ENCODE results near the gene KRT35. TPM values are rescaled to one million over a fixed set of nuclear protein-coding genes. Genes with fewer than 3 reads are reported as not detected.
A peak's percentile ranks its signal among the peaks of the same experiment; 100 is the strongest.

The KRT35 gene
- total and polyA plus RNA-seq, 2 of the 13 experiments (the other 11 are each of a cell fraction or from before 2014, with no cell fraction given): not detected

DNA sequence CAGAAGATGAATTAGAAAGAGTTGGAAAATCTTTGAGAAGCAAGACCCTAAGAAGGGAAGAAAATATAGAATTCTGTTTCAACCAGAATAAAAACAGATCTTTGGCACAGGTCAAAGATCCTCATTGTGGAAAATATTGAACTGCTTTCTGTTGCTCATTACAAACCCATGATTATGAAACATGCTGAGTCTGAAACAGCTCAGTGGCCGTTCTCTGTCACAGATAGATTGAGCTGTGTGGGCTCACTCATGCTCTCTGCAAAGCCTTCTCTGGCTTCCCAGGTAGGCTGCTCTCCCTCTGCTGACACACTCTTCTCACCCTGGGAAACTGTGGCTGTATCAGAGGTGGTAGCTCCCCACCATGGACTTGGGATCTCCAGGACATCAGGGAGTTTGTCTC lies 36.8 kb downstream of the KRT35 start:
- Histone ChIP-seq H3K4me1 (ENCODE audit: insufficient read depth, low read length) (peaks cover 6% of the 10 kb centered on the region; the same call in 1 of the 2 replicates), H3K36me3 (replicated peaks in 1 of 2; ENCODE audit: control insufficient read depth in 1 of 2, insufficient read depth in 2 of 2, low read length in 2 of 2) (no peaks in the 10 kb centered on the region), H3K79me2 (ENCODE audit: insufficient read depth, low read length) (no peaks in the 10 kb centered on the region), H3K4me3 (replicated peaks in 1 of 3; ENCODE audit: insufficient read depth in 1 of 3, low read depth in 2 of 3, low read length in 3 of 3) (no peak overlapping the region), H3K27ac (ENCODE audit: extremely low read length, insufficient read depth, low read length) (no peak overlapping the region), H4K20me1 (ENCODE audit: insufficient read depth, low read length) (no peaks in the 10 kb centered on the region), H3K4me2 (ENCODE audit: low read depth, low read length) (no peak overlapping the region), H3K27me3 (ENCODE audit: control insufficient read depth in 1 of 2, insufficient read depth in 2 of 2, low read length in 2 of 2) (no peaks in the 10 kb centered on the region; a peak in 1 of 5 replicates), H3K9ac (ENCODE audit: insufficient read depth, low read depth, low read length) (no peak overlapping the region), H3K9me3 (ENCODE audit: low read length) (no peaks in the 10 kb centered on the region), H2AFZ (ENCODE audit: low read length) (no peak overlapping the region)
- DNase-seq (ENCODE audit: low spot score): no peak
- TF ChIP-seq, protein P1, sequence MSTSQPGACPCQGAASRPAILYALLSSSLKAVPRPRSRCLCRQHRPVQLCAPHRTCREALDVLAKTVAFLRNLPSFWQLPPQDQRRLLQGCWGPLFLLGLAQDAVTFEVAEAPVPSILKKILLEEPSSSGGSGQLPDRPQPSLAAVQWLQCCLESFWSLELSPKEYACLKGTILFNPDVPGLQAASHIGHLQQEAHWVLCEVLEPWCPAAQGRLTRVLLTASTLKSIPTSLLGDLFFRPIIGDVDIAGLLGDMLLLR (CRISPR knock-in tag; IDR thresholded peaks at IDR 0.05): no peak
- TF ChIP-seq ZNF121 (CRISPR knock-in tag; IDR thresholded peaks at IDR 0.05) (no peak), RARA (CRISPR knock-in tag; IDR thresholded peaks at IDR 0.05) (no peak), CHCHD3 (CRISPR knock-in tag; IDR thresholded peaks at IDR 0.05) (no peak), ZNF747 (CRISPR knock-in tag; IDR thresholded peaks at IDR 0.05; ENCODE audit: borderline replicate concordance) (no peak)
- TF ChIP-seq, protein P2, sequence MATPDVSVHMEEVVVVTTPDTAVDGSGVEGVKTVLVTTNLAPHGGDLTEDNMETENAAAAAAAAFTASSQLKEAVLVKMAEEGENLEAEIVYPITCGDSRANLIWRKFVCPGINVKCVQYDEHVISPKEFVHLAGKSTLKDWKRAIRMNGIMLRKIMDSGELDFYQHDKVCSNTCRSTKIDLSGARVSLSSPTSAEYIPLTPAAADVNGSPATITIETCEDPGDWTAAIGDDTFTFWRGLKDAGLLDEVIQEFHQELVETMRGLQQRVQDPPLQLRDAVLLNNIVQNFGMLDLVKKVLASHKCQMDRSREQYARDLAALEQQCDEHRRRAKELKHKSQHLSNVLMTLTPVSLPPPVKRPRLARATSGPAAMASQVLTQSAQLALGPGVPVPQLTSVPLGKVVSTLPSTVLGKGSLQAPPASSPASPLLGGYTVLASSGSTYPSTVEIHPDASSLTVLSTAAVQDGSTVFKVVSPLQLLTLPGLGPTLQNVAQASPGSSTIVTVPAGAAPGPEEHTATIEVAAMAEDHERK (CRISPR knock-in tag; IDR thresholded peaks at IDR 0.05; ENCODE audit: low read depth): no peak
- TF ChIP-seq, protein P3, sequence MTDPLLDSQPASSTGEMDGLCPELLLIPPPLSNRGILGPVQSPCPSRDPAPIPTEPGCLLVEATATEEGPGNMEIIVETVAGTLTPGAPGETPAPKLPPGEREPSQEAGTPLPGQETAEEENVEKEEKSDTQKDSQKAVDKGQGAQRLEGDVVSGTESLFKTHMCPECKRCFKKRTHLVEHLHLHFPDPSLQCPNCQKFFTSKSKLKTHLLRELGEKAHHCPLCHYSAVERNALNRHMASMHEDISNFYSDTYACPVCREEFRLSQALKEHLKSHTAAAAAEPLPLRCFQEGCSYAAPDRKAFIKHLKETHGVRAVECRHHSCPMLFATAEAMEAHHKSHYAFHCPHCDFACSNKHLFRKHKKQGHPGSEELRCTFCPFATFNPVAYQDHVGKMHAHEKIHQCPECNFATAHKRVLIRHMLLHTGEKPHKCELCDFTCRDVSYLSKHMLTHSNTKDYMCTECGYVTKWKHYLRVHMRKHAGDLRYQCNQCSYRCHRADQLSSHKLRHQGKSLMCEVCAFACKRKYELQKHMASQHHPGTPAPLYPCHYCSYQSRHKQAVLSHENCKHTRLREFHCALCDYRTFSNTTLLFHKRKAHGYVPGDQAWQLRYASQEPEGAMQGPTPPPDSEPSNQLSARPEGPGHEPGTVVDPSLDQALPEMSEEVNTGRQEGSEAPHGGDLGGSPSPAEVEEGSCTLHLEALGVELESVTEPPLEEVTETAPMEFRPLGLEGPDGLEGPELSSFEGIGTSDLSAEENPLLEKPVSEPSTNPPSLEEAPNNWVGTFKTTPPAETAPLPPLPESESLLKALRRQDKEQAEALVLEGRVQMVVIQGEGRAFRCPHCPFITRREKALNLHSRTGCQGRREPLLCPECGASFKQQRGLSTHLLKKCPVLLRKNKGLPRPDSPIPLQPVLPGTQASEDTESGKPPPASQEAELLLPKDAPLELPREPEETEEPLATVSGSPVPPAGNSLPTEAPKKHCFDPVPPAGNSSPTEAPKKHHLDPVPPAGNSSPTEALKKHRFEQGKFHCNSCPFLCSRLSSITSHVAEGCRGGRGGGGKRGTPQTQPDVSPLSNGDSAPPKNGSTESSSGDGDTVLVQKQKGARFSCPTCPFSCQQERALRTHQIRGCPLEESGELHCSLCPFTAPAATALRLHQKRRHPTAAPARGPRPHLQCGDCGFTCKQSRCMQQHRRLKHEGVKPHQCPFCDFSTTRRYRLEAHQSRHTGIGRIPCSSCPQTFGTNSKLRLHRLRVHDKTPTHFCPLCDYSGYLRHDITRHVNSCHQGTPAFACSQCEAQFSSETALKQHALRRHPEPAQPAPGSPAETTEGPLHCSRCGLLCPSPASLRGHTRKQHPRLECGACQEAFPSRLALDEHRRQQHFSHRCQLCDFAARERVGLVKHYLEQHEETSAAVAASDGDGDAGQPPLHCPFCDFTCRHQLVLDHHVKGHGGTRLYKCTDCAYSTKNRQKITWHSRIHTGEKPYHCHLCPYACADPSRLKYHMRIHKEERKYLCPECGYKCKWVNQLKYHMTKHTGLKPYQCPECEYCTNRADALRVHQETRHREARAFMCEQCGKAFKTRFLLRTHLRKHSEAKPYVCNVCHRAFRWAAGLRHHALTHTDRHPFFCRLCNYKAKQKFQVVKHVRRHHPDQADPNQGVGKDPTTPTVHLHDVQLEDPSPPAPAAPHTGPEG (CRISPR knock-in tag; IDR thresholded peaks at IDR 0.05): no peak
- CTCF ChIA-PET (ENCODE audit: low intra/inter-chr PET ratio, low total read pairs): no interaction called here
- no TSS peak for BruUV-seq (replicated peaks)
- peak; percentile 52; the same call in 1 of the 3 replicates for ATAC-seq
- in situ Hi-C loops (cut with HindIII; ENCODE audit: extremely low pct_ligation_motif_present, low pct_unique_long_range_greater_than_20kb) (no loop called here), intact Hi-C loops (cut with micrococcal nuclease; ENCODE audit: unreplicated experiment) (no loop called here)
- FAIRE-seq: no peak
- POLR2A ChIA-PET: no interaction called here
- 7% methylated on average over 1 of the region's 1 CpG for WGBS (ENCODE audit: low lambda C conversion rate)
